ENCODE data around the gene CHAC1. TPM values are rescaled to one million over a fixed set of nuclear protein-coding genes. Genes with fewer than 3 reads are reported as not detected.

Gene CHAC1
- total RNA-seq, 2 experiments from 2014 or later: 0.42 to 0.47 TPM

DNA sequence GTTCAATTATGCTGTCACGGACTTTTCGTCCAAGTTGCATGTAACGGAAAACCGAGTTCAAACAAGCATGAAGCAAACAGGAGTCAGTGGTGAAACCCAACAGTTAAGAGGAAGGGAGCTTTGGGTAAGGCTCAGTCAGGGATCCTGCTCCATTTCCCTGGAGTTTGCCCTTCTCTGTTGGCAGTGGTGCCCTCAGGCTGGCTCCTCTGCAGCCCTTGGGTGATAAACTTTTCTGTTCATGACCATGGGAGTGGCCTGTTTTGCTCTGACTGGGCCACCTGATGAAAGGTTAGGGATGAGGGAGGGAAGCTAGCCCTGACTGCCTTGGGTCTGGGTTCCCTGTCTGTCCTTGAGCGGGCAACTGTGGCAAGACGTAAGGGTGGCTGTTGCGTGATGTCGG, 16.1 kb downstream of the CHAC1 start:
- Histone ChIP-seq H3K9me3 (ENCODE audit: control insufficient read depth in 1 of 2, insufficient read depth in 1 of 2, low read length in 2 of 2) (no peaks in the 10 kb centered on the region), H3K27me3 (ENCODE audit: control insufficient read depth in 1 of 2, insufficient read depth in 2 of 2, low read length in 2 of 2) (no peaks in the 10 kb centered on the region), H3K4me3 (ENCODE audit: low read length) (no peak overlapping the region), H3K27ac (ENCODE audit: low read depth in 1 of 2, low read length in 2 of 2) (no peak overlapping the region), H3K4me1 (ENCODE audit: insufficient read depth, low read length) (no peaks in the 10 kb centered on the region), H3K36me3 (ENCODE audit: insufficient read depth, low read length) (no peaks in the 10 kb centered on the region)
- H3K4me1 Mint-ChIP-seq (ENCODE audit: low read depth): no peaks in the 10 kb centered on the region
- no peak overlapping the region for H3K4me3 Mint-ChIP-seq
- no peaks in the 10 kb centered on the region for H3K9me3 Mint-ChIP-seq
- TF ChIP-seq, protein P1, sequence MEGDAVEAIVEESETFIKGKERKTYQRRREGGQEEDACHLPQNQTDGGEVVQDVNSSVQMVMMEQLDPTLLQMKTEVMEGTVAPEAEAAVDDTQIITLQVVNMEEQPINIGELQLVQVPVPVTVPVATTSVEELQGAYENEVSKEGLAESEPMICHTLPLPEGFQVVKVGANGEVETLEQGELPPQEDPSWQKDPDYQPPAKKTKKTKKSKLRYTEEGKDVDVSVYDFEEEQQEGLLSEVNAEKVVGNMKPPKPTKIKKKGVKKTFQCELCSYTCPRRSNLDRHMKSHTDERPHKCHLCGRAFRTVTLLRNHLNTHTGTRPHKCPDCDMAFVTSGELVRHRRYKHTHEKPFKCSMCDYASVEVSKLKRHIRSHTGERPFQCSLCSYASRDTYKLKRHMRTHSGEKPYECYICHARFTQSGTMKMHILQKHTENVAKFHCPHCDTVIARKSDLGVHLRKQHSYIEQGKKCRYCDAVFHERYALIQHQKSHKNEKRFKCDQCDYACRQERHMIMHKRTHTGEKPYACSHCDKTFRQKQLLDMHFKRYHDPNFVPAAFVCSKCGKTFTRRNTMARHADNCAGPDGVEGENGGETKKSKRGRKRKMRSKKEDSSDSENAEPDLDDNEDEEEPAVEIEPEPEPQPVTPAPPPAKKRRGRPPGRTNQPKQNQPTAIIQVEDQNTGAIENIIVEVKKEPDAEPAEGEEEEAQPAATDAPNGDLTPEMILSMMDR (IDR thresholded peaks at IDR 0.05): no peak
- CTCF ChIA-PET: no interaction called here
- ATAC-seq (ENCODE audit: poor library complexity) (no peak), DNase-seq (no peak)
- no peak overlapping the region for H3K27ac Mint-ChIP-seq
- no peaks in the 10 kb centered on the region for H3K27me3 Mint-ChIP-seq
- intact Hi-C loops (cut with DNase I, micrococcal nuclease): no loop called here
- POLR2A ChIA-PET: no interaction called here
- H3K36me3 Mint-ChIP-seq (ENCODE audit: low read depth): no peaks in the 10 kb centered on the region

DNA sequence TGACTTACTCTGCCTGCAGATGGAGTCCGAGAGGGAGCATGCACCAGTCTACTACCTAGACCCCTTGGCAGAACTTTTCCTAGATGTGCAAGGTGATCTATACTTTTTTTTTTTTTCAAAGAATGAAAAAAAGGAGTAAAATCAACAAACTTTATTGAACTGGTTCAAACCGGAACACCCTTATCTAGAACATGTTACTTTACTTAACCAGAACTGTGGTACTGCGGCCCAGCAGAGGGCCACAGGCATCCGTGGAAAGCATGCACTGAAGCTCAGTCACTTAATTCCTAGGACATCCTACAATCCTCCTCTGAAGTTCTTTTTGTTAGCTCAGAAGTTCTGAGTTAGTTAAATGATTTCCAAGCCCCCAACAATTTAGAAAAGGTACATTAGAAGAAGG, 21.6 kb downstream of the CHAC1 start:
- Histone ChIP-seq H3K27ac (ENCODE audit: low read depth in 1 of 2, low read length in 2 of 2) (no peak overlapping the region), H3K4me3 (ENCODE audit: low read length) (no peak overlapping the region), H3K4me1 (ENCODE audit: insufficient read depth, low read length) (no peaks in the 10 kb centered on the region), H3K36me3 (ENCODE audit: insufficient read depth, low read length) (peaks cover 28% of the 10 kb centered on the region), H3K27me3 (ENCODE audit: control insufficient read depth in 1 of 2, insufficient read depth in 2 of 2, low read length in 2 of 2) (no peaks in the 10 kb centered on the region), H3K9me3 (ENCODE audit: control insufficient read depth in 1 of 2, insufficient read depth in 1 of 2, low read length in 2 of 2) (no peaks in the 10 kb centered on the region)
- ATAC-seq (ENCODE audit: poor library complexity) (no peak), DNase-seq (no peak)
- POLR2A ChIA-PET: interaction anchor here (1.1 kb wide), 1 partner anchor 39 kb away, joined by 3 read pairs; no protein-coding TSS in a partner anchor
- no peak overlapping the region for H3K4me3 Mint-ChIP-seq
- intact Hi-C loops (cut with DNase I, micrococcal nuclease): no loop called here
- TF ChIP-seq, protein P1 (IDR thresholded peaks at IDR 0.05): no peak
- no peaks in the 10 kb centered on the region for H3K4me1 Mint-ChIP-seq (ENCODE audit: low read depth)
- H3K36me3 Mint-ChIP-seq (ENCODE audit: low read depth): peaks cover 44% of the 10 kb centered on the region
- CTCF ChIA-PET: interaction anchor here (0.7 kb wide), 1 partner anchor 71 kb away, joined by 3 read pairs; no protein-coding TSS in a partner anchor
- H3K27me3 Mint-ChIP-seq: no peaks in the 10 kb centered on the region
- H3K9me3 Mint-ChIP-seq: no peaks in the 10 kb centered on the region
- H3K27ac Mint-ChIP-seq: no peak overlapping the region

DNA sequence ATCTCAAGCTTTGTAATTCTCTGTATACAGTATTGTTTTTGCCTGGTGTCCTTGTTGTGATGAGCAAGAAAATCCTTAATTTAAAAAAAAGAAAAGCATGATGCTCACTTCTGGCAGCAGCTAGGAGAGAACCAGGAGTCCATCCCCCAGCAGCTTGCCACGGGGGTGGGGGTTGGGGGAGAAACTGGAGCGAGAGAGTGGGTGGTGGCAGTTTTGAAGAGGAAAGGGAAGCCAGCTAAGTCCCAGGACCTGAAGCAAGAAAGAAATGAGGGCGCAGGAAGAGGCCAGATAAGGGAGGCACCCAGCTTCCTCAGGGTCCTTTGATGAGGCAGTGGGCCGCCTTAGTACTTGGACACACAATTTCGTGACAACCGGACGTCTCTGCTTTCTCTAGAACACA, 23.5 kb downstream of the CHAC1 start:
- Histone ChIP-seq H3K27me3 (ENCODE audit: control insufficient read depth in 1 of 2, insufficient read depth in 2 of 2, low read length in 2 of 2) (no peaks in the 10 kb centered on the region), H3K9me3 (ENCODE audit: control insufficient read depth in 1 of 2, insufficient read depth in 1 of 2, low read length in 2 of 2) (no peaks in the 10 kb centered on the region), H3K36me3 (ENCODE audit: insufficient read depth, low read length) (peaks cover 47% of the 10 kb centered on the region), H3K27ac (ENCODE audit: low read depth in 1 of 2, low read length in 2 of 2) (no peak overlapping the region), H3K4me3 (ENCODE audit: low read length) (no peak overlapping the region), H3K4me1 (ENCODE audit: insufficient read depth, low read length) (no peaks in the 10 kb centered on the region)
- Mint-ChIP-seq H3K4me3 (no peak overlapping the region), H3K36me3 (ENCODE audit: low read depth) (peaks cover 63% of the 10 kb centered on the region), H3K4me1 (ENCODE audit: low read depth) (no peaks in the 10 kb centered on the region), H3K9me3 (no peaks in the 10 kb centered on the region), H3K27ac (no peak overlapping the region), H3K27me3 (no peaks in the 10 kb centered on the region)
- ChIA-PET POLR2A (no interaction called here), CTCF (no interaction called here)
- no peak for ATAC-seq (ENCODE audit: poor library complexity)
- TF ChIP-seq, protein P1 (IDR thresholded peaks at IDR 0.05): no peak
- intact Hi-C loops (cut with DNase I, micrococcal nuclease): no loop called here
- DNase-seq: no peak

All from CD4-positive, alpha-beta T cell (primary cell).